HUES64 (cell line): Measurements from ENCODE around the gene CSF2.

Experiments used
- H3K27ac ChIP-seq: 2 replicates; pipeline ENCODE4 v1.7.0; 2013; ENCODE audit warnings: low read depth, low read length, inconsistent platforms
- H3K27me3 ChIP-seq: 2 replicates; pipeline ENCODE4 v1.6.1; 2013; ENCODE audit warnings: mild to moderate bottlenecking, low read length; ENCODE audit not compliant: insufficient read depth
- H3K36me3 ChIP-seq: 2 replicates; pipeline ENCODE4 v1.6.1; 2013; ENCODE audit warnings: mild to moderate bottlenecking, low read length; ENCODE audit not compliant: insufficient read depth
- H3K4me1 ChIP-seq: 2 replicates; pipeline ENCODE4 v1.6.1; 2013; ENCODE audit warnings: mild to moderate bottlenecking, low read length, moderate library complexity; ENCODE audit not compliant: insufficient read depth
- H3K4me3 ChIP-seq: 2 replicates; pipeline ENCODE4 v1.5.1; 2013; ENCODE audit warnings: mild to moderate bottlenecking, low read length, moderate library complexity
- H3K9ac ChIP-seq: 2 replicates; pipeline ENCODE4 v1.6.1; 2013; ENCODE audit warnings: mild to moderate bottlenecking, low read depth, low read length
- H3K9me3 ChIP-seq: 2 replicates; pipeline ENCODE4 v1.6.1; 2013; ENCODE audit warnings: low read depth, low read length; ENCODE audit not compliant: insufficient read depth
- WGBS: fragments of 150-250, 120-280 bp; methylation state at CpG from one replicate; pipeline ENCODE4 v1.1.7; 2013; ENCODE audit warnings: missing lambda C conversion rate; 5-methylcytosine and 5-hydroxymethylcytosine counted together

Gene CSF2

DNA sequence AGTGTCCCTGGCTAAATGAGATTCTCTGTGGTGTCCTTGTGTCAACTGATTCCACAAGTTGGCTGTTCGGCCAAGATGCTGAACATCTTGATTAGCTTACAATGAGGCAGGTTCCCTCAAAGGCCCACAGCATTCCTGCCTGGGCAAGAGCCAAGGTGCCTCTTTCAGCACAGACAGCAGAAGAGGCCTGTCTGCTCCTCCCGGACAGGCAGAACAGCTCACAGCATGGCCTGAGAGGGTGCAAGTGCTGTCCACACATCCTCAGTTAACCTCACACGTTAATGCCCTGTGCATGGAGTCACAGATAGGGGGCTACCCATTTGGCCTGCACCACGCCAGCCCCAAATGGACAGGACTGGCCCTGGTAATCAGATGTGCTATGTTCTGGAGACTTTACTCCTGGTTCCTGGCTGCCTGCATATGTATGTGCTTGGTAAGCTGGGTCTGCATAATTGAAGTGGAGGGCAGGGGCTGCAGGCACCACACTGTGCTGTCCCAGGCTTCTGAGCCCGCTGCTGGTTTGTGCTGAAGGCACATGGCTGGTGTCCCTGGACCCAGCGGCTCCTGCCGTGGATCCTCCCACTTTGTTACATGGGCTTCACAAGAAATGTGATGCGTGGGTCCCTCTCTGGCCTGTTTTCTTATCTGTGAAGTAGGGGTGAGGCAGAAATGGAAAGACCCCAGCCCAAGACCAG, 8.9 kb downstream of the CSF2 start:
- no peaks in the 10 kb centered on the region for H3K36me3 ChIP-seq
- H3K4me1 ChIP-seq, result no peaks in the 10 kb centered on the region
- H3K9me3 ChIP-seq, result no peaks in the 10 kb centered on the region
- H3K9ac ChIP-seq, result no peak overlapping the region
- no peak overlapping the region for H3K27ac ChIP-seq
- no peak overlapping the region for H3K4me3 ChIP-seq
- H3K27me3 ChIP-seq, result no peaks in the 10 kb centered on the region
- 90% methylated on average over 8 of the region's 8 CpGs for WGBS

DNA sequence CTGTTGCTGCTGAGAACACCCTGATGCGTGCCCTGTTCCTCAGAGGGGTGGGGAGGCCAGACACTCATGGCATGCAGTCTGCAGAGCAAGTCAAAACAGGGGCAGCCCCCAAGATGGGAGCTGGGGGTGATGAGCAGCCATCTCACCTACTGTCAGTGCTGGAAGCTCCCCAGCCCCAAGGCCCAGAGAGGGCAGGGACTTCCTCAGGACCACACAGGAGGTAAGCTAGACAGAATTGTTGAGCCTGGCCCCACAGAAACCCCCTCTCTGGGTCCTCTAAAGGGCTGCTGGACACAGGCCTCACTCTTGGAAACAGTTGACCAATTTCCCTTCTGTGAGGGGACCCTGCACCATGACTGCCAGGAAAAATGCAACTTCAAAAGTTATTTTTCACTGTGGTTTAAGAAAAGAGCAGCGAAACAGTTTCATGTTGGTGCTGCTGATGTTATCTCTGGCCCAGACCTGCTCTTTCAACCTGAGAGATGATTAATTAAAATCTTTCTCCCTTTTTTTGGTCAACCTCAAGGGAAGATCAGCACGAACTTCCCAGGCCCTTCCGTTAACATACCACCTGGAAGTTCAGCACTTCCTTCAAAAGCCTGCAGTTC, 9.6 kb downstream of the CSF2 start:
- no peaks in the 10 kb centered on the region for H3K4me1 ChIP-seq
- H3K9me3 ChIP-seq, result no peaks in the 10 kb centered on the region
- no peak overlapping the region for H3K4me3 ChIP-seq
- no peaks in the 10 kb centered on the region for H3K27me3 ChIP-seq
- H3K36me3 ChIP-seq, result no peaks in the 10 kb centered on the region
- no peak overlapping the region for H3K9ac ChIP-seq
- 98% methylated on average over 2 of the region's 4 CpGs for whole genome bisulfite sequencing
- no peak overlapping the region for H3K27ac ChIP-seq

DNA sequence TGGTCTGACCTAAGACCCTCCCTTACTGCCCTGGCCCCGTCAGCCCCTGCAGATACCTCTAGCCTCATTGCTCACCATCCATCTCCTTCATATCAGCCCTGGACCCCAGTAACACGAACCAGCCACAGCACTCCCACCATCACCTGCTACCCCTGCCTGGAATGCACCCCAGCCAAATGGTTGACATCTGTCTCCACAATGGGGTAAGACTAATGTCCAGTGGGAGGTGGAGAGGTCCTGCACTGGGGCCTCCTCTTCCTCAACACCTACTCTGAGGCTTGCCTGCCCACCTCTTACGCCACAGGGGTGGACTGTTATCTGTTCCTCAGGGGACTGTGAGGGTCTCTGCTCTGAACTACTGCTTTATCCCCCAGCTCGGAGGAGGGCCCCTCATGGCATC, 12.1 kb downstream of the CSF2 start:
- no peak overlapping the region for H3K9ac ChIP-seq
- WGBS, result 89% methylated on average over 4 of the region's 4 CpGs
- H3K4me1 ChIP-seq, result no peaks in the 10 kb centered on the region
- no peaks in the 10 kb centered on the region for H3K9me3 ChIP-seq
- H3K36me3 ChIP-seq, result no peaks in the 10 kb centered on the region
- H3K4me3 ChIP-seq, result no peak overlapping the region
- no peak overlapping the region for H3K27ac ChIP-seq
- H3K27me3 ChIP-seq, result no peaks in the 10 kb centered on the region

DNA sequence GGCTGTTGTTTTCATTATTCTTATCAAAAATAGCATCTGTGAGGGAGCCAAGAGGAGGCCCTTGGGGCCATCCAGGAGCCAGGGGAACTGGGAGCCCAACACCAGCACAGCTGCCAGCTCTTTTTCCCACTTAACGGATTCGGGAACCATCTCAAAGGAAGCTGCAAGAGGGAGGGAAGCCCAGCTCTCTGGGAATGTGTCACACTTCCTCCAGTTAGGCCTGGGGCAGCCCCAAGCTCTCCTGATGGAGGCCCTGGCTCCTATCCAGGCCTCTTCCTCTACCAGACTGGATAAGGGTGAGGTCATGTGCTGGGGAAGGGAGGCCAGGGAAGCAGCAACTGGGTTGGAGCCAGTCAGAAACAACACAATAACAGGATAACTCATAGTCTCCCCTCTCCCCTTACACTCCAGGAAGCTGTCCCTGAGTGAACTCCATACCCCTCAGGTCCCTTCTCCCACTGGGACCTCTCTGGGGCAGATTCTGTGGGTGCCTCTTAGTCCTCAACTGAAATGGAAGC, 12.7 kb downstream of the CSF2 start:
- Histone ChIP-seq H3K27ac (no peak overlapping the region), H3K4me3 (no peak overlapping the region), H3K27me3 (no peaks in the 10 kb centered on the region), H3K9ac (no peak overlapping the region), H3K36me3 (no peaks in the 10 kb centered on the region), H3K4me1 (no peaks in the 10 kb centered on the region), H3K9me3 (no peaks in the 10 kb centered on the region)
- 83% methylated on average over 2 of the region's 2 CpGs for WGBS

DNA sequence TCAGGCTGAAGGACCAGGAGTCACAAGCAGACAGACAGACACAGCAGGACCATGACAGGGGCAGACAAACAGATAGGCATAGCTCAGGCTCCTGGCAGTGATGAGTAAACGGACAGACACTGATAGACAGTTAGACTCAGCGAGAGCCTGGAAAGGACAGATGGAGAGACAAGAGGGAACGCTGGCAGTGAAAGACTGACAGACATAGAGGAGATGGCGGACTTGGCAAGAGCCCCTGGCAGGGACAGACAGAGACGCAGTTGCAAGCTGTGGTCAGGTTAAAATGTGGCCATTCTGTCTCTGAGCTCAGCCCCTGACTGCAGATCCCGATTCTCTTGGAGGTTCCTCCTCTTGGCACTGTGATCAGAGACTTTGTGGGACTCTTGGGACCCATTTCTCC, 13.6 kb downstream of the CSF2 start:
- H3K36me3 ChIP-seq, result no peaks in the 10 kb centered on the region
- no peaks in the 10 kb centered on the region for H3K4me1 ChIP-seq
- no peaks in the 10 kb centered on the region for H3K9me3 ChIP-seq
- H3K9ac ChIP-seq, result no peak overlapping the region
- WGBS, result 93% methylated on average over 6 of the region's 6 CpGs
- no peak overlapping the region for H3K4me3 ChIP-seq
- no peaks in the 10 kb centered on the region for H3K27me3 ChIP-seq
- no peak overlapping the region for H3K27ac ChIP-seq

DNA sequence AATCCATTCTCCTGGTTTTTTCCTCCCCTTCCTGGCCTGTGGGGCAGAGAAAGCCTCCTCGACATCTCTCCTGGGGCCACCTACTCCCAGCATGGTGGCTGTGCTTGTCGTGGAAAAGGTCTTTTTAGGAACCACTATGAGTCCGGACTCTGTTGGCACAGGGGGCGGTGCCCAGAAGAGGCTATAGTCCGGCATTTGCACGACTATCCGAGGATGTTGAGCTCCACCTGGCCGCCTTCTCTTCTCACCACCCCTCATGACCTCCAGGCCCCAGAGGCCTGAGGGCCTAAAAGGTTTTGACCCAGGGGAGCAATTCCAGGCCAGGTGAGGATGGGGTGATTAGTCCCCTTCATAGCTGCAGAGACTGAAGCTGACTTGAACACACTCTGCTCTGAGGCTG, 14.1 kb downstream of the CSF2 start:
- Histone ChIP-seq H3K27ac (no peak overlapping the region), H3K36me3 (no peaks in the 10 kb centered on the region), H3K4me3 (no peak overlapping the region), H3K9ac (no peak overlapping the region), H3K27me3 (no peaks in the 10 kb centered on the region), H3K9me3 (no peaks in the 10 kb centered on the region), H3K4me1 (no peaks in the 10 kb centered on the region)
- 89% methylated on average over 8 of the region's 8 CpGs for WGBS

DNA sequence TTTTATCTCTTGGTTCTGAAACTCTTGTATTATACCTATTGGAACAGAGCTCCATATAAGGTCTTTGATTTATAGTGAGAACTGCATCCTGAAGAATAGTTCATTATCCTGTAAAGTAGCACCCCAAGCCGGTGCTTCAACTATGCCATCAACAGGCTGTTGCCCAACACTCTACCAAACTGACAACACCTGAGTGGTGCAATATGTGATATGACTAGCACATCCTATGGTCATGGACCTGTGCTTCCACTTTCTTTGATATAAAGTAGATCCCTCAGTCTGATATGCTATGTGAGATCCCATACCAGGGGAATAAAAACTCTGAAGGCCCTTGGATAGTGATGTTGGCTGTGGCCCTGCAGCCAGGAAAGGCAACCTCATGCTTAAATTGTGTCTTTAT, 15.8 kb downstream of the CSF2 start:
- no peak overlapping the region for H3K4me3 ChIP-seq
- H3K9me3 ChIP-seq, result no peaks in the 10 kb centered on the region
- H3K9ac ChIP-seq, result no peak overlapping the region
- no peaks in the 10 kb centered on the region for H3K4me1 ChIP-seq
- no peaks in the 10 kb centered on the region for H3K36me3 ChIP-seq
- 70% methylated on average over 1 of the region's 1 CpG for WGBS
- H3K27ac ChIP-seq, result no peak overlapping the region
- H3K27me3 ChIP-seq, result no peaks in the 10 kb centered on the region

DNA sequence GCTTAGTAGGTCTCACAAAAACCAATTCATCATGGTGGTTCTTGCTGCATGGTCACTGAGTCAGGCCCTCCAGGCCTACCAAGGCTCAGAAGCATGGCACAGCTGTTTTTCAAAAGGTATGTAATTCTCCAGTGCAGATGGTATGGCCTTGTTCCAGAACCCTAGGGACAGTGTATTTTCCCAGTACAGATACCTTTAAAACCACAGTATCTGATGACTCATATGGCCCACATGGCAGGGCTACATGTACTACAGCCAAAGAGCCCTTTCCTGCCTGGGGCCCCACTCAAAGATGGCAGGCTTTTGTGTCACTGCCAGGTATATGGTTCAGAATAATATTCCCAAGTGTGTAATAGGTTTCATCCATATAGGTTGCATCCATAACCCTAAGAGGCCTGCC, 16.5 kb downstream of the CSF2 start:
- Histone ChIP-seq H3K27me3 (no peaks in the 10 kb centered on the region), H3K9me3 (no peaks in the 10 kb centered on the region), H3K9ac (no peak overlapping the region), H3K4me3 (no peak overlapping the region), H3K4me1 (no peaks in the 10 kb centered on the region), H3K36me3 (no peaks in the 10 kb centered on the region), H3K27ac (no peak overlapping the region)

DNA sequence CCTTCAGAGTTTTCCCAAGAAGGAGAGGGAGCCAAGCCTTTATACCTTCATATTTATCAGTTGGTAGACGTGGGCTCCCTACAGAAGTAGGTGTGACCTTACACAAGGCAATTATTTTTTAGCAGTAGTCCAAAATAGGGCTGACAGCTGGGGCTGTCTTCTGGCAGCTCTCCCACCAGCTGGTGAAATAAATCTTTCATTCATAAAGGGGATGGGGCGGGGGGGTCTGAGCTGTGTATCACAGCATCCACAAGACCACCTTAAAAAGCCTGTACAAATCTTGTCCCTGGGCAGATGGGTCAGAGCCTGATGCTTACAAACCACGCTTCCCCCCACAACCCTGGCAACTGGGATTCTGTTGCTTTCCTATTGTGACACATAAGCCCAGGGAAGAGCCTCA, 19.7 kb downstream of the CSF2 start:
- Histone ChIP-seq H3K4me1 (no peaks in the 10 kb centered on the region), H3K36me3 (no peaks in the 10 kb centered on the region), H3K9me3 (no peaks in the 10 kb centered on the region), H3K4me3 (no peak overlapping the region), H3K27ac (no peak overlapping the region), H3K27me3 (no peaks in the 10 kb centered on the region), H3K9ac (no peak overlapping the region)
- WGBS, result 83% methylated on average over 3 of the region's 3 CpGs

DNA sequence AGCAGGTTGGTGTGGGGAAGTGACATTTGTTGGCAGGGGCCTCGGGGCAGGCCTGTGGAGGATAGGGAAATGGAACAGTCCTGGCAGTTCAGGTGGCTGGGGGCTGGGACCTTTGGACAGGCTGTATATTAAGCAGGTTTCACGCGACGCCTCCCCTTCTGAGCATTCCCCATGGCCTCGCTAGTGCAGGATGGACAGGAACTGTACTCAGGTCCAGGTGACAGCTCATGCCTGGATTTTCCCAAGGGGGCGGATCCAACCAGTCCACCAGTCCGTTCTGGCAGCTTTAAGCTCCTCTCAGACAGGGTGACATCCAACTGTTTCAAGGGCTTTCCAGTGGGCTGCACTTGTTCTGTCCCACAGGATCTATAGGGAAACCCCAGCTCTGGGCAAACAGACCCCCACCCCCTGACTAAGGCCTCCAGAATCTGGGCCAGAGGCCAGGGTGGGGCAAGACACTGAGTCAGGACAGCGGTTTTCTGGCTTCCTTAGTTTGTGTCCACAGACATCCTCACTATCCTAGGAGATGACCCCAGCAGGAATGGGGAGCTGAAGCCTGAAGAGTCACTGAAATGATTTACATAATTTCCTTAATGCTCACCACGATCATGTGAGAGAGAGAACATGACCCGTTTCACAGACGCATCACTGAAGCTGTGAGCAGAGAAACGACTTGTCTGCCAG, 20.9 kb downstream of the CSF2 start:
- Histone ChIP-seq H3K9me3 (no peaks in the 10 kb centered on the region), H3K27me3 (no peaks in the 10 kb centered on the region), H3K36me3 (no peaks in the 10 kb centered on the region), H3K27ac (no peak overlapping the region), H3K9ac (no peak overlapping the region), H3K4me3 (no peak overlapping the region), H3K4me1 (no peaks in the 10 kb centered on the region)
- WGBS, result 93% methylated on average over 12 of the region's 12 CpGs

DNA sequence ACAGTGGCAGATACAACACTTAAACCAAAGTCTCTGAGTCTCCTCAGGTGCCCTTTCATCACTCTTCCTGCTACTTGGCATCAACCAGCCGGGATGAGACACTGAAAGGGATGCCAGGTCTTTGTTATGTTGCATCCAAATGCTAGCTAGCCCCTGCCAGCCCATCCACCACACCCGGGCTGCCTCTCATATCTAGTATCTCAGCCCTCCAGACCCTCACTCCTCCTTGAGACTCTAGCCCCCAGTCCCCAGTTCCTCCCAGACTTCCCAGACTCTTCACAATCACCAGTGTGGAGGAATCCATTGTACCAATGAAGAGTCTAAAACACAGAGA, 21.5 kb downstream of the CSF2 start:
- WGBS, result 90% methylated on average over 2 of the region's 2 CpGs
- H3K27ac ChIP-seq, result no peak overlapping the region
- no peak overlapping the region for H3K9ac ChIP-seq
- no peaks in the 10 kb centered on the region for H3K4me1 ChIP-seq
- no peaks in the 10 kb centered on the region for H3K9me3 ChIP-seq
- H3K4me3 ChIP-seq, result no peak overlapping the region
- H3K27me3 ChIP-seq, result no peaks in the 10 kb centered on the region
- H3K36me3 ChIP-seq, result no peaks in the 10 kb centered on the region
